Epithelial cell of prostate (primary cell): ENCODE results near the gene H2BK1.

Source experiments
- DNase-seq: peaks from one replicate; pipeline ENCODE4 v3.0.0-alpha.2; 2011; ENCODE audit warnings: low read depth, low spot score
- H3K27ac ChIP-seq: fragments of 450-650 bp; 2 replicates; pipeline ENCODE4 v1.5.1; 2017; ENCODE audit warnings: mild to moderate bottlenecking

H2BK1 gene

DNA sequence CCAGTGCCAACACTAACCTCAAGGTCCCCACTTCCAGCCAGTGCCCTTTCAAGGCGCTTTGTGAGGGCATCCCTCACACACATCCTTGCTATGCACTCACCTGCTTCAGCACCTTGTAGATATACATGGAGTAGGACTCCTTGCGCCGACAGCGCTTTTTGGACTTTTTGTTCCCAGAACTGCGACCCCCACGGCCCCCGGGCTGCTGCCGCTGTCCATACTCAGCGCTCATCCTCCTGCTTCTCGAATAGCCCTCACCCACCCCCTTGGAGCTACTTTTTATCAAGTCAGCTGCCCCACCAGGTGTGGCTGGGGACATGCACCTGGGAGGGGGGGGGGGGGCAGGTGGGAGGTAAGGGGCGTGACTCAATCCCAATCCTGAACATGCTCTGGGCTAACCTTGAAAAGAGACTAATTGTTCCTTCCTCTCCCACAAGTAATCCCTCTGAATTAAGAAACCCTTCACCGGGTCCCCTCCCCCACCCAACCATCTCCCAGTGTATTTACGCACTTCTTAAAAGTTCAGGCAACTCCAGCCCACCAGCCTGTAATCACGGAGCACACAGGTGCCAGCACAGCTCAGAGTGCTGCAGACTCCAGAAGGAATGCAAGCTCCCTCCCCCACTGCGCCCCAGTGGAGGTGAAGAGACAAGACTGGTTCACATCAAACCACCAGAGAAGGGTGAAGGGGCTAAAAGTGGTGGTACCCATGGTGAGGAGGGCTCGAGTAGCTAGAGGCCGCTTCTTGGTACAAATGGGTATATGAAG is at the start of gene H2BK1:
Gene H2BK1, minus strand, starts transcription at position 402 of the 768 bp plus-strand sequence. Its CDS starts 170 bp downstream, at position 232.
- no peak within 1 kb of the TSS for H3K27ac ChIP-seq
- DNase-seq: no peak

GRCh38 chr7:151257990-151258389 is 47.7 kb upstream of the H2BK1 start:
- no peak for DNase-seq
- no peak overlapping the region for H3K27ac ChIP-seq

DNA sequence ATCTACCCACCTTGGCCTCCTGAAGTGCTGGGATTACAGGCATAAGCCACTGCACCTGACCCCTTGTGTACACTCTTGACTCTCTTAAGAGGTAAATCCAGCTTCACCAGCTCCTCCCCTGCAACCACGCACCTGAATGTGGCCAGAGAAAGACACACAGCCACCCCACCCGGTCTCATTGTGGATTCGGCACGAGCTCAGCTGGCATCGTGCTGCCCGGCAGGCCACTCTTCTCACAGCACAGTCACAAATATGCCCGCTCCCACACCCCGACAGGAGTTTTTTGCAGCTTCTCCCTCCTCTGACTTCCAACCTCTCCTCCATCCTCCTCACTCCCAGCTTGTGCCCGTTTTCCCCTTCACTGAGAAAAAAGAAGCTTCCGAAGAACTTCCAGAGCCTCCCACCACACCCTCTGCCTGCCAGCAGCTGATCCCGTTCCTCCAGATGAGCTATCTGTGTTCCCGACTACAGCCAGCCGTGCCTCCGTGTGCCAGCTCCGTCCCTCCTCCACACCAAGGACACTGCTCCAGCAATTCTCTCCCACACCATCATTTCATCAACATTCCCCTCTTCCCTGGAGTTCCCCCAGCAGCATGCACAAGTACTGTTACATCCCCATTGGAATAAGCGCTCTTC is 46.2 kb upstream of the H2BK1 start:
- no peak overlapping the region for H3K27ac ChIP-seq
- DNase-seq: no peak

DNA sequence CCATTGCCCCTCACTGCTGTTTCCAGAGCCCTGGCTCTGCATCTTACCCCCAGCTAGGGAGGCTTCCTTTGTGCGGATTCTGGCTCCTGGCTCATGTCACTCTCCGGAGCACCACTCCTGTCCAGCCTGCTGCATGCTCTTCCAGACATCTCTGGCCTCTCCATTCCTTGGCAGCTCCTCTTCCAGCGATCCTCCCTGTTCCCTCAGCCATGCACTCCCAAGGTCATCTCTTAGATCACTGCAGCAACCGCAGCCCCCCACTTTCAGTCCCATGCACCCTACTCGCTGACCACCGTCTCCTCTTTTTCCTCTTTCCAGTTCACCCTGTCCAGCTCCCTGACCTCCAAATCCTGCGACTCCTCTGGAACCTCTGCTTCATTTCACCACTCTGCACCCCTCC is 45.1 kb upstream of the H2BK1 start:
- no peak for DNase-seq
- no peak overlapping the region for H3K27ac ChIP-seq

GRCh38 chr7:151254851-151255250 is 44.6 kb upstream of the H2BK1 start:
- no peak for DNase-seq
- H3K27ac ChIP-seq: no peak overlapping the region

DNA sequence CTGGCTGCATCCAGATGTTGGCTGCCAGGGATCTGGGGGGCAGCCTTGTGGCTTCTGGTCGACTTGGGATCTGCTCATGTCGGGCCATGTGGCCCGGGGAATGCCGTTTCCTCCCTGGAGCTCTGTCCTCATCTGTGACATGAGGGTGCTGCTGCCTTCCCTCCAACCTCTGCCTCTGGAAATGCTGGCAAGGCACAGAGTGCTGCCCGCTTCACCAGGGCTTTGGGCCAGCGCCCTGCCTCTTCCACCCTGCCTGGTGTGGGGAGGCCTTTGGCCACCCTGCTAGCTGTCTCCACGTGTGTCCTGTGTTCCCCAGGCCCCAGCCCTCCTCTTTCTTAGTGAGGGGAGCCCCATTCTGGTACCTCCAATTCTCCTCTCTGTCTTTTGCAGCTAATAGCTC is 44.0 kb upstream of the H2BK1 start:
- no peak overlapping the region for H3K27ac ChIP-seq
- no peak for DNase-seq

GRCh38 chr7:151252961-151253711 is 42.8 kb upstream of the H2BK1 start:
- no peak overlapping the region for H3K27ac ChIP-seq
- DNase-seq: no peak

- no peak overlapping the region for H3K27ac ChIP-seq
- DNase-seq: no peak
These were observed 42.2 kb upstream of the H2BK1 start for GRCh38 chr7:151252561-151252835.

GRCh38 chr7:151251689-151252560 is 41.6 kb upstream of the H2BK1 start:
- DNase-seq: no peak
- no peak overlapping the region for H3K27ac ChIP-seq

- no peak overlapping the region for H3K27ac ChIP-seq
- DNase-seq: no peak
These were observed 41.0 kb upstream of the H2BK1 start for GRCh38 chr7:151251328-151251688.

GRCh38 chr7:151250181-151251132 is 40.2 kb upstream of the H2BK1 start:
- H3K27ac ChIP-seq: no peak overlapping the region
- no peak for DNase-seq

GRCh38 chr7:151249732-151250072 is 39.4 kb upstream of the H2BK1 start:
- H3K27ac ChIP-seq: peak overlapping the region; percentile 15
- DNase-seq: no peak

- peak overlapping the region; percentile 15 for H3K27ac ChIP-seq
- DNase-seq: no peak
These were observed 38.9 kb upstream of the H2BK1 start for GRCh38 chr7:151249034-151249731.

- H3K27ac ChIP-seq: peak within 1 kb of the TSS; percentile 15
- DNase-seq: no peak
These were observed 38.2 kb upstream of the H2BK1 start, which contains the start of gene SMARCD3 for GRCh38 chr7:151248346-151249033. Gene SMARCD3 (minus strand): TSS chr7:151248694. CDS start chr7:151248562, 132 bp downstream.

DNA sequence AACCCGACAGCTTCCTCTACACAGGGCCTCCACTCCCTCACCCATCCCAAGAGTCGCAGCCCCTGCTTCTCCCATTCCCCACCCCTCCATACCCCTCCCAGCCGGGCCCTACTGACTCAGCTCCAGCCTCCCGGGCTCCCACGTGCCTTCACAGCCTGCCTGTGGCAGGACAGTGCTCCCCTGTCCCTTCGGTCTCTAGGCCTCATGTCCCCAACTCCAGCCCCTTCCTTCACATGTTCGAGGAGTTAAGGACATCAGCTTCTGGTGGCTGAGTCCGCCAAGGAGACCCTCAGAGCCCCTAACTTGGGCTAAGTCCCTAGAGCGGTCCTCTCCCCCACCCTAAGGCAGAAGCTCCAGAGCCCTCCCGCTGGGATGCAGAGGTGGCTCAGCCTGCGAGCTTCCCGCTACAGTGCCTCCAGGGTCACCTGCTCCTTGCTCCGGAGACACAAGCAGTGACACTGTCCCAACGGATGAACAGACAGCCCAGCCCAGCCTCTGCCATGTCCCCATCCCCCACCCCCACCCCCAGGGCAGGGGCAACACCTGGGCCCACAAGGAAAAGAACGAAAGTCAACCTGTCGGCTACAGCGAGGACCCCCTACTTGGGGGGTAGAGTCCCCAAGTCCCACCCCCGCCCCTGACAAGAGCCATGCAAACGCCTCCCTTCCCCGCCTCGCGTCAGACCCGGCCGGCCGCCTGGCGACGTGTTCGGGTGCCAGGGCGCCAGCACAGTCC is 37.5 kb upstream of the H2BK1 start:
- DNase-seq: no peak
- H3K27ac ChIP-seq: no peak overlapping the region

DNA sequence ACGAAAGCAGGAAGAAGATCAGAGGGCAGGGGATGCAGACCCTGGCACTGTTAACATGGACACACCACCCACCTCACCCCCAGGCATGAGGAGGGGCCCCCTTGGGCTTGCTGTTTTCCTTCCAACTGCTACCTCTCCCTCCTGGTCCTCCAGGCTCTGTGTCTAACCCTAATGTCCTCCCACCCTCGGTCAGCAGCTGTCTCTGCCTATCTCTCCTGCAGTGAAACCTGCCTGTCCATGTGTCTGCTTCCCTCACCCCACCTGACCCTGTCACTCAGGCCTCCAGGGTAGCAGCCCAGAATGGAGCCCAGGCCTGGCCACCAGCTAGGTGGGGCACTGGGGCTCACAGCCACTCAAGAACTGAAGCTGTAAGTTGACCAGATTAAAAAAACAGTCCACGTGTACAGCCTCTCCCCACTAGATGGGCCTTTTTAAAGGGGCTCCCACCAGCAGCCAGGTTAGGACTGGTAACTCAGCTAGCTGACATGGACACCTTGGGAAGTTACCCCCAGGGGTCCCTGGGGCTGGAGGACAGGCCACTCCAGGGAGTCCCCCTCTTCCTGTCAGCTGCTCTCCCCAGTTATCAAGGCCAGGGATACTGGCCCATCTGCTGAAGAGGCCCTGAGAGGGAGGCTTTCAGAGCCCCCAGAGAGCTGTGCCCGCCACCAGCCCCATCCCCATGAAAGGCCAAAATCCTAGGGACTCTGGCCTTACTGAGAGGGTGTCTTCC is 36.7 kb upstream of the H2BK1 start:
- H3K27ac ChIP-seq: no peak overlapping the region
- no peak for DNase-seq
